GM12801 (cell line): Measurements from ENCODE around the gene TTR.

Experiments
- TF ChIP-seq, protein P1 (sequence below): IDR thresholded peaks from one replicate; pipeline ENCODE4 v1.5.1; 2011; ENCODE audit warnings: control low read depth; ENCODE audit not compliant: insufficient read length; ENCODE audit errors: extremely low read depth

The TTR gene

DNA sequence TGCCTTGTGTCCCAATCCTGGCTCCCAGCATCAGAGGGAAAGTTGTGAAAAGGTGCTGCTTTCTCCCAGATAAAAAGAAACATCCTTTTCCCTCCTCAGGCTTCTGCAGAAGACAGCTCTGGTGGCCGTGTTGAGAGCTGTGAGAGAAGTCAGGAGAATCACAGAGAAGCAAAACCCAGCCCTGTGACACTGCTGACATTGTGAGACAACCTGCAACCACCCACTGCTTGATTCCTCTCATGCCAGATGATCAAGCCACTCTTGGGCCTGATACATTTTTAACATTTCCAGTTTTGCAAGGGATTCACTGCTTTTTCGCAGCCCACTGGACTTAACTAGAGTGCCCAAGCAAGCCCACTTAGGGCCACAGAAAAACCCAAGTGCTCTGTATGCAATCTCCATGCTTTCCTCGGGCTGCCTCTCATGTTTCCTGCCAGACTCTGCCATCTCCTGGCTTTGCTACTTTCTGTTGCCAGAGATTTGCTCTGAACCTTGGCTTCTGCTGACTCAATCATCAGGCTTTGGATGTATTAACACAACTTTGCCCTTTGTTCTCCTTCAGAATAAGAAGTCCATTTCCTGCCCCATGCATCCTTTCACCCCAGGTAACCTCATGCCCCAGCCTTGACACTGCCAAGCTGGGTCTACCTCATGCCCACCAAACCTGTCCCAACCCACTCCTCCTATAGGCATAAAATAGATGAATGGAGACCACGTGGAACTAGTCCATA, 24.9 kb upstream of the TTR start:
- TF ChIP-seq, protein P1, sequence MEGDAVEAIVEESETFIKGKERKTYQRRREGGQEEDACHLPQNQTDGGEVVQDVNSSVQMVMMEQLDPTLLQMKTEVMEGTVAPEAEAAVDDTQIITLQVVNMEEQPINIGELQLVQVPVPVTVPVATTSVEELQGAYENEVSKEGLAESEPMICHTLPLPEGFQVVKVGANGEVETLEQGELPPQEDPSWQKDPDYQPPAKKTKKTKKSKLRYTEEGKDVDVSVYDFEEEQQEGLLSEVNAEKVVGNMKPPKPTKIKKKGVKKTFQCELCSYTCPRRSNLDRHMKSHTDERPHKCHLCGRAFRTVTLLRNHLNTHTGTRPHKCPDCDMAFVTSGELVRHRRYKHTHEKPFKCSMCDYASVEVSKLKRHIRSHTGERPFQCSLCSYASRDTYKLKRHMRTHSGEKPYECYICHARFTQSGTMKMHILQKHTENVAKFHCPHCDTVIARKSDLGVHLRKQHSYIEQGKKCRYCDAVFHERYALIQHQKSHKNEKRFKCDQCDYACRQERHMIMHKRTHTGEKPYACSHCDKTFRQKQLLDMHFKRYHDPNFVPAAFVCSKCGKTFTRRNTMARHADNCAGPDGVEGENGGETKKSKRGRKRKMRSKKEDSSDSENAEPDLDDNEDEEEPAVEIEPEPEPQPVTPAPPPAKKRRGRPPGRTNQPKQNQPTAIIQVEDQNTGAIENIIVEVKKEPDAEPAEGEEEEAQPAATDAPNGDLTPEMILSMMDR, result no peak

DNA sequence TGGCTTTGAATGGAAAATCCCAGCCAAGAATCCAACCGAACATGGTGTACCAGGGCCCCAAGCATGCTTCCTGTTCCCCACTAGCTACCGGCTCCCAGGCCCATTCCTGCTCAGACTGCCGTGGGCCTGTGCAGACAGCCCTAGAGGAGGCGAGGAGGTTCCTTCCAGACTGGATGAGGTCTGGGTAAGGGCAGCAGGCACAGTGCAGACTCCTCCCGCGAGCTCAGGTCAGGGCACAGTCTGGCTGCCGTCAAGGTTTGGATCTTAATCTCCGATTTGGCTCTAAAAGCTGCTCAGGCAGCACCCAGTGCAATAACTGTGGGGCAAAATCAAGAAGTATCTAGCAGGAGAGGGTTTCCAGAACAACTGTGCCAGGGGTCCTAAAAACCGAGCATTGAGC, 19.3 kb upstream of the TTR start:
- TF ChIP-seq, protein P1, result no peak

DNA sequence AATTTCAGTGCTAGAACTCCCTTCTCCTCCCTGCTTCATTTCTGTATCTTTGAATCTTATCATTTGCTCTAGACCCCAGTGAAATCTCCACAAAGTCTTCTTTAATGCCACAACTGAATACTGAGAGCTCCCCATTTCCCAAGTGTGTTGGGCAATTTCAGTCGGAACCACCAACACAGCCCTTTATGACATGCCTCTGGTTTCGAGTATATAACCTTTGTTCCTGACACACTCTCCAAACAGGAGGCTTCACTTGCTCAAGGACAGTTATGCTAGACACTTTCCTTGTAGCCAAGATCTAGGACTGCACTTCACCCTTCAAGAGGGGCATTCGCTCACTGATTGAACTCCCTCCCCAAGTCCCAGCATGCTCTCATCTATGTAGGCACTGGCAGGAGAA, 18.6 kb upstream of the TTR start:
- TF ChIP-seq, protein P1, result no peak

DNA sequence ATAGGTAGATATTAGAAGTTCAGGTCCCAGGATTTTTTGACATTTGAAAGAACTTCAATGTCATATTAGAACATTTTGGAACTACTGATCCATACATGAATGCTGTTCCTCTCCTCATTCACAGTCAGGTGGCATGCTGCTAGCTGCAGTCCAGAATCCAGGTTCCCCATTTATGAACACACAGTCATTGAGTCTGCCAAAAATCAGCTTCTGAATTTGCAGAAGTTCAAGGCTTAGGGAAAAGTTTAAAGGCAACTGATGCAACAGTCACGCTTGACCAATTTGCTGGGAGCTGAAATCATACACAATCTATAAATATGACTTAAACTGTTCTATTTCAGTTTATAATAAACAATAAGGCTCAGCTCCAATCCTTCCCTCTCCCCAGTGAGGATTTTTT, 17.3 kb upstream of the TTR start:
- TF ChIP-seq, protein P1, result no peak

DNA sequence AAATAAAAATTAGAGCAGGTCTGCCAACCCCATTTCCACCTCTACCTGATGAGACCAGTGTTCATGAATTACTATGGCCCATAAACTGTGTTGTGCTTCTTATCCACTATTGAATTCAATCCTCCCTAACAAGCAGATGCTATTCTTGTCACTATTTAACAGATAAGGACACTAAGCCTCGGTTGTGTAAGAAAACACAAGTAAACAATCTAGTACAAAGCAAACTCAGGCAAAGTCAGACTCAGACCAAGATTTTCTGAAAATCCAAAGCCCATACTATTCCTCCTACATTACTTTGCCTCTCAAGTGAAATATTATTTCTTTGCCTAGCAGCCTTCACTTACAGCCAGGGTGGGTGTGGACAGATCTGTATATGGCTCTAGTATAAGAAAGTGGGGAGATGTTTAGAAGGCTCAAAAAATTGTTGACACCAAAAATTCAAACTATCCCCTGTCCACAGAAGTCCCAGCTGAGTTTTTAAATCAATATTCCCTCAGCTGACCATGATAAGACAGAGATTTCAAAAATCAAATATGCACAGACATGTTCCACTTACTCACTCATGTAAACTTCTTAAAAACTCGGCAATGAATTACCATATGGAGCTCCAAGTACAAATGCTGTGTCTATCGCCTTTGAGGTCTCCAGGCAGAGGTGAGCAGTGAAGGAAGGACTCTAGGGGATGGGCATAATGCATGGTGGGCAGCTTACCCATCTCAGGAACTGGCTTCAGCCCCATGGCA, 16.0 kb upstream of the TTR start:
- TF ChIP-seq, protein P1, result no peak

DNA sequence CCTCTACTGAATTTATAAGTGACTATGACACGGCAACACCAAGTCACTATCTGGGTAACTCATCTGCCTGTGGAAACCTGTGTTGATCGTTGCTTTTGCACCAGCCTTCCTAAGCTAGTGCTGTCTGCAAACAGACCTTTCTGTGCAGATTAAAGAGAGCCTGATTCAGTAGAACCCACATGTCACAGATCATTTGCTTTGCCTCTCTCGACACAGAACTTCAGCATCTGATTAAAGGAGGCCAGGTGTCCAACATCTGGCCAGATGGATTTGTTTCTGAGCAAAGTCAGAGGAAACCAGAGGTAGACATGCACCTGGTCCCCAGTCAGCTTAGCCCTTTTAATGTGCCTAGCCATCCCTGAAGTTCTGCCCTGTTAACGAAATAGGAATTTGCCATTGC, 15.0 kb upstream of the TTR start:
- TF ChIP-seq, protein P1, result no peak

DNA sequence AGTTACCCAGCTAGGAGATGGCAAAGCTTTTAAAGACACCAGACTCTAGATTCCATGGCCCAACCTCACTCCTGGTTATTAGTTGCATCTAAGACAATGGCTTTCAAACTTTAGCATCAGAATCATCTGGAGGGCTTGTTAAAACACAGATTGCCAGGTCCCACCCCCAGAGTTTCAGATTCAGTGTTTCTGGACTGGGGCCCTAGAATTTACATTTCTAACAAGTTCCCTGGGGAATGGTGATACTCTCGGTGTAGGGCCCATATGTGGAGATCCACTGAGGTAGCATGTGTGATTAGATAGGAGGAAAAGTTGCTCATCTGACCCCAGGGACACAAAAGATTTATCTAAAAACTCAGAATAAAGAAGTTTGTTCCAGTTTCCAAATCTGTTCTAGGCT, 14.5 kb upstream of the TTR start:
- TF ChIP-seq, protein P1, result no peak
